ENCODE data around the gene BSN. TPM values are rescaled to one million over a fixed set of nuclear protein-coding genes. Genes with fewer than 3 reads are reported as not detected.

Gene BSN
- total RNA-seq, 1 donor from 2014 or later = not detected

- H3K27me3 ChIP-seq (ENCODE audit: control insufficient read depth, insufficient read depth, low read length) = no peaks in the 10 kb centered on the region
- no peak overlapping the region for H3K4me3 ChIP-seq (ENCODE audit: low read depth, low read length)
- H3K36me3 ChIP-seq (ENCODE audit: control insufficient read depth, insufficient read depth, low read length) = no peaks in the 10 kb centered on the region
- FAIRE-seq (no peak), DNase-seq (ENCODE audit: low read depth) (no peak)
- TF ChIP-seq, protein P1, sequence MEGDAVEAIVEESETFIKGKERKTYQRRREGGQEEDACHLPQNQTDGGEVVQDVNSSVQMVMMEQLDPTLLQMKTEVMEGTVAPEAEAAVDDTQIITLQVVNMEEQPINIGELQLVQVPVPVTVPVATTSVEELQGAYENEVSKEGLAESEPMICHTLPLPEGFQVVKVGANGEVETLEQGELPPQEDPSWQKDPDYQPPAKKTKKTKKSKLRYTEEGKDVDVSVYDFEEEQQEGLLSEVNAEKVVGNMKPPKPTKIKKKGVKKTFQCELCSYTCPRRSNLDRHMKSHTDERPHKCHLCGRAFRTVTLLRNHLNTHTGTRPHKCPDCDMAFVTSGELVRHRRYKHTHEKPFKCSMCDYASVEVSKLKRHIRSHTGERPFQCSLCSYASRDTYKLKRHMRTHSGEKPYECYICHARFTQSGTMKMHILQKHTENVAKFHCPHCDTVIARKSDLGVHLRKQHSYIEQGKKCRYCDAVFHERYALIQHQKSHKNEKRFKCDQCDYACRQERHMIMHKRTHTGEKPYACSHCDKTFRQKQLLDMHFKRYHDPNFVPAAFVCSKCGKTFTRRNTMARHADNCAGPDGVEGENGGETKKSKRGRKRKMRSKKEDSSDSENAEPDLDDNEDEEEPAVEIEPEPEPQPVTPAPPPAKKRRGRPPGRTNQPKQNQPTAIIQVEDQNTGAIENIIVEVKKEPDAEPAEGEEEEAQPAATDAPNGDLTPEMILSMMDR (IDR thresholded peaks at IDR 0.05; ENCODE audit: insufficient read depth, low read length, severe bottlenecking) = no peak
These were observed 110.0 kb downstream of the BSN start for GRCh38 chr3:49664300-49664699.

GRCh38 chr3:49665822-49666519, 111.7 kb downstream of the BSN start:
- Histone ChIP-seq H3K27me3 (ENCODE audit: control insufficient read depth, insufficient read depth, low read length) (no peaks in the 10 kb centered on the region), H3K4me3 (ENCODE audit: low read depth, low read length) (no peak overlapping the region), H3K36me3 (ENCODE audit: control insufficient read depth, insufficient read depth, low read length) (no peaks in the 10 kb centered on the region)
- TF ChIP-seq, protein P1 (IDR thresholded peaks at IDR 0.05; ENCODE audit: insufficient read depth, low read length, severe bottlenecking) = no peak
- FAIRE-seq (no peak), DNase-seq (ENCODE audit: low read depth) (no peak)

- H3K27me3 ChIP-seq (ENCODE audit: control insufficient read depth, insufficient read depth, low read length) = no peaks in the 10 kb centered on the region
- H3K36me3 ChIP-seq (ENCODE audit: control insufficient read depth, insufficient read depth, low read length) = no peaks in the 10 kb centered on the region
- FAIRE-seq = no peak
- TF ChIP-seq, protein P1 (IDR thresholded peaks at IDR 0.05; ENCODE audit: insufficient read depth, low read length, severe bottlenecking) = no peak
- no peak for DNase-seq (ENCODE audit: low read depth)
- no peak overlapping the region for H3K4me3 ChIP-seq (ENCODE audit: low read depth, low read length)
These were observed 112.3 kb downstream of the BSN start for GRCh38 chr3:49666592-49666991.

DNA sequence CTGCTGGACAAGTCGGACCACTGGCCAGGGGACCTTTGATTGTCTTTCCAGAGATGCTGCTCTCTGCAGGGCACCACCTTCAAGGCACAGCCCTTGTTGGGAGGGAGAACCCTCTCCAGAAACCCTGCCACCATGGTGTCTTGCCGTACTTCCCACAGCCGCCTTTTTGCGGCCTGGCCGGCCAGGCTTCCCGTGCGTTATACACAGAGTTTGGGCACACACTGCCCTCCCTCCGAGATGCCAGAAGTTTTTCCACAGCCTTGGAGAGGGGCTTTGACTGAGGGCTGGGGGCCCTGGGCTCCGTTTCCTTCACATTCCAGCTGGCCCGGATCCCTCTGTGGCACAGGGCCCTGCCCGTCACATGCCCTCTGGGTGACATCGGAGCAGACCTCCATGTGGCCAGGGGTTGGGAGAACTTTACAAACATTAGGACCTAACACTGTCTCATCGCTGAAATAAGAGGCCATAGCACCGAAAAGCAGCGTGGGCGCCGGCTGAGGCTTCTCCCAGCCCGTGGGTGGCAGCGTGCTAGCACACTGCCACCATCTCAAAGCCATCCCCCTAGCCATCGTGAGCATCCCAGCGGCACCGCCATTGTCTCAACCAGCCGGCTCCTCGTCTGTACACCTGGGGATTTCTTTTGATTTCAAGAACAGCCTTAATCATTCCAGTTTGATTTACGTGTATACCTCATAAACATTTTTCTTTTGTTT, 113.6 kb downstream of the BSN start:
- FAIRE-seq = no peak
- no peak for DNase-seq (ENCODE audit: low read depth)
- Histone ChIP-seq H3K4me3 (ENCODE audit: low read depth, low read length) (no peak overlapping the region), H3K27me3 (ENCODE audit: control insufficient read depth, insufficient read depth, low read length) (no peaks in the 10 kb centered on the region), H3K36me3 (ENCODE audit: control insufficient read depth, insufficient read depth, low read length) (no peaks in the 10 kb centered on the region)
- TF ChIP-seq, protein P1 (IDR thresholded peaks at IDR 0.05; ENCODE audit: insufficient read depth, low read length, severe bottlenecking) = no peak

GRCh38 chr3:49668414-49668797, 114.1 kb downstream of the BSN start:
- TF ChIP-seq, protein P1 (IDR thresholded peaks at IDR 0.05; ENCODE audit: insufficient read depth, low read length, severe bottlenecking) = no peak
- no peaks in the 10 kb centered on the region for H3K36me3 ChIP-seq (ENCODE audit: control insufficient read depth, insufficient read depth, low read length)
- no peak overlapping the region for H3K4me3 ChIP-seq (ENCODE audit: low read depth, low read length)
- FAIRE-seq (no peak), DNase-seq (ENCODE audit: low read depth) (no peak)
- no peaks in the 10 kb centered on the region for H3K27me3 ChIP-seq (ENCODE audit: control insufficient read depth, insufficient read depth, low read length)
